ENCODE data around the gene PRMT9.

- TF ChIP-seq POLR2A (IDR thresholded peaks at IDR 0.05), result no peak
- no peak for TF ChIP-seq CTCF (IDR thresholded peaks at IDR 0.05 in 4 of 5, conservative IDR thresholded peaks at IDR 0.05 in 1 of 5)
Measured at GRCh38 chr4:147628415-147628814, 55.5 kb downstream of the PRMT9 start.
